BE2C (cell line): ENCODE measurements around the gene PTPRD.

Source experiments
- DNase-seq: peaks from one replicate; pipeline ENCODE4 v3.0.0-alpha.2; 2020
- H3K27me3 ChIP-seq: fragments of 250-450 bp; sonication (Bioruptor Pico); 2 replicates; pipeline ENCODE4 v1.5.1; 2020; ENCODE audit warnings: mild to moderate bottlenecking
- H3K36me3 ChIP-seq: fragments of 250-450 bp; sonication (Bioruptor Pico); 2 replicates; pipeline ENCODE4 v1.5.1; 2020; ENCODE audit warnings: mild to moderate bottlenecking
- H3K4me1 ChIP-seq: fragments of 250-450 bp; sonication (Bioruptor Pico); 2 replicates; pipeline ENCODE4 v1.5.1; 2020
- H3K4me3 ChIP-seq: 2 replicates; pipeline ENCODE4 v1.5.1; 2011; ENCODE audit warnings: low read depth, low read length
- H3K9me3 ChIP-seq: fragments of 250-450 bp; sonication (Bioruptor Pico); 2 replicates; pipeline ENCODE4 v1.5.1; 2020
- CTCF ChIP-seq: IDR thresholded peaks from 2 replicates; pipeline ENCODE4 v1.5.1; 2012; ENCODE audit warnings: mild to moderate bottlenecking, low read depth, low read length

The PTPRD gene

DNA sequence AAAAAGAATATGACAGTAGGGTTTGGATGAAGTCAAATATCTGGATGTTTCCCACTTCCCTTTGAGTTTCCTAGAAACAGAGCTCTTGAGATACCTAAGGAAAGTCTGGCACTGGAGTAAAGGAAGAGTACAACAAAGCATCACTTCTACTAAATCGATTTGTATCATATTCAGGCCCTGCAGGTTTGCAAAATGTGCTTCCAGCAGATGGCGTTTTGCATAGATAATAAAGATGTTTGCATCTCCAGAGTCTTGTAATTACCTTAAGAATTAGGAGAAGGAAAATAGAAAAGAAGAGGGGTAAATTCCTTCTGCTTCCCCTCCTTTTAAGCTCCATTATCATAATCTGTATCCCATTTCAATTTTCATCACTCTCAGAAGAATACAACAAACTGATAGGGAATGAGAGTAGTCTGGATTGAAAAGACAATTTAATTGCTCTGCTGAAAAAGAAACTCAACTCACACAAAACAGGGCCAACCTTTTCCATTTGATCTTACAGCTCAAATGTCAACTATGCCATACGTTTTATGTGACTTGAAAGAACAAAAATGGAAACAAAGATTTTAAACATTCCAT is 380.4 kb downstream of the PTPRD start:
- Histone ChIP-seq H3K36me3 (no peaks in the 10 kb centered on the region), H3K27me3 (no peaks in the 10 kb centered on the region), H3K4me3 (no peak overlapping the region), H3K4me1 (no peaks in the 10 kb centered on the region), H3K9me3 (no peaks in the 10 kb centered on the region)
- no peak for DNase-seq
- TF ChIP-seq CTCF: no peak

GRCh38 chr9:10230512-10230911 is 382.3 kb downstream of the PTPRD start:
- TF ChIP-seq CTCF: no peak
- Histone ChIP-seq H3K36me3 (no peaks in the 10 kb centered on the region), H3K27me3 (no peaks in the 10 kb centered on the region), H3K9me3 (no peaks in the 10 kb centered on the region), H3K4me3 (no peak overlapping the region), H3K4me1 (no peaks in the 10 kb centered on the region)
- no peak for DNase-seq

- no peak overlapping the region for H3K4me3 ChIP-seq
- H3K36me3 ChIP-seq: no peaks in the 10 kb centered on the region
- no peaks in the 10 kb centered on the region for H3K27me3 ChIP-seq
- no peaks in the 10 kb centered on the region for H3K9me3 ChIP-seq
- no peaks in the 10 kb centered on the region for H3K4me1 ChIP-seq
- no peak for DNase-seq
- TF ChIP-seq CTCF: no peak
Measured at GRCh38 chr9:10228082-10228481, 384.7 kb downstream of the PTPRD start.

DNA sequence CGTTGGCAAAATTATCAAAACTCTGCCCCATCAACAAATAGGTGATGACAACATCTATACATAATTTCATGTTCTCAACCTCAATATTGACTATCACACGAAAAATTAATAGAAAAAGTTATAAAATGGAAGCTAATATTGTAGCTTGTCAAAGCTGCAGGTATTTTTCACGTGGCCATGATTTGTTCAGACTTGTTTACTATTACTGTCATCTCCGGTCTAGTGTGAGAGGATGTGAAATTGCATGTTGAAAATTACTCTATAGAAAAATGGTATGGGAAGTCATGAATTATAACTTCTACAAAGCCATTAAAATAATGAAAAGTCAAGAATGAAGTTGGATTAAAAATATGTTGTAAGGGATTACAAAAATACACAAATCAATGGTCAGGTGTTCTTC is 385.8 kb downstream of the PTPRD start:
- TF ChIP-seq CTCF: no peak
- H3K4me1 ChIP-seq: no peaks in the 10 kb centered on the region
- H3K9me3 ChIP-seq: no peaks in the 10 kb centered on the region
- no peaks in the 10 kb centered on the region for H3K36me3 ChIP-seq
- no peak overlapping the region for H3K4me3 ChIP-seq
- H3K27me3 ChIP-seq: no peaks in the 10 kb centered on the region
- no peak for DNase-seq

DNA sequence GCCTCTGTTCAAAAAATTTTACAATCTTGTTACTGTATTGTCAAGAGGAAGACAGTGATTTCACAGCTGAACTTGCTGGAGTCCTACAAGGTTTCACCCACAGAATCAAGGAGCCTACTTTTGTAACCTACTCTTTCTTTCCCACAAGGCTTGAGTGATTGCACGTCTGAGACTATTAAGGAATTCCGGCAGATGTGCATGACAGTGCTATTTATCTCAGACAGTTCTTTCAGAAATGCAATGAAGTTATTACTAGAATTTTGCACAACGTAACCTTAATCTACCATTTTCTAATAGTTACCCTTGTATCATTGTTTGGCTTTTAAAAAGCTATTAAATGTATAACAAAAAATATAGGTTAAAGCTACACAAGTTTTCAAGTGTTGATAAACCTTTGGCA is 400.1 kb downstream of the PTPRD start:
- no peak overlapping the region for H3K4me3 ChIP-seq
- DNase-seq: no peak
- no peaks in the 10 kb centered on the region for H3K9me3 ChIP-seq
- no peaks in the 10 kb centered on the region for H3K36me3 ChIP-seq
- no peak for TF ChIP-seq CTCF
- H3K4me1 ChIP-seq: no peaks in the 10 kb centered on the region
- no peaks in the 10 kb centered on the region for H3K27me3 ChIP-seq

GRCh38 chr9:10208691-10209069 is 404.1 kb downstream of the PTPRD start:
- no peaks in the 10 kb centered on the region for H3K36me3 ChIP-seq
- no peak for DNase-seq
- H3K27me3 ChIP-seq: no peaks in the 10 kb centered on the region
- H3K9me3 ChIP-seq: no peaks in the 10 kb centered on the region
- no peaks in the 10 kb centered on the region for H3K4me1 ChIP-seq
- TF ChIP-seq CTCF: no peak
- H3K4me3 ChIP-seq: no peak overlapping the region
